Renal cortical epithelial cell (primary cell): ENCODE data around the gene SLC35F1. TPM values are rescaled to one million over a fixed set of nuclear protein-coding genes. Genes with fewer than 3 reads are reported as not detected.

Experiments used
- DNase-seq: peaks from one replicate; pipeline ENCODE4 v3.0.0-alpha.2; 2011; ENCODE audit warnings: low read depth
- total RNA-seq: library from RNA; depleted of rRNA; stranded (reverse); fragments of >200 nt; gene quantifications from 2 replicates; pipeline ENCODE4 v1.2.3, GENCODE V29; 2014

SLC35F1 gene
- total RNA-seq, 1 donor from 2014 or later: 0.05 TPM

- no peak for DNase-seq
Measured at GRCh38 chr6:118197539-118197938, 290.5 kb downstream of the SLC35F1 start.

GRCh38 chr6:118198746-118199145 lies 291.7 kb downstream of the SLC35F1 start:
- peak; percentile 2 for DNase-seq

- DNase-seq: no peak
Measured at GRCh38 chr6:118200160-118200559, 293.1 kb downstream of the SLC35F1 start.

GRCh38 chr6:118202517-118202916 lies 295.5 kb downstream of the SLC35F1 start:
- no peak for DNase-seq

- DNase-seq: no peak
Measured at GRCh38 chr6:118203545-118203944, 296.5 kb downstream of the SLC35F1 start.

GRCh38 chr6:118206221-118206620 lies 299.2 kb downstream of the SLC35F1 start:
- DNase-seq: no peak

GRCh38 chr6:118207947-118208346 lies 300.9 kb downstream of the SLC35F1 start:
- DNase-seq: no peak

GRCh38 chr6:118212451-118213173 lies 305.5 kb downstream of the SLC35F1 start:
- DNase-seq: no peak

- DNase-seq: no peak
Measured at GRCh38 chr6:118215269-118215668, 308.2 kb downstream of the SLC35F1 start.

- DNase-seq: no peak
Measured at GRCh38 chr6:118216751-118217150, 309.7 kb downstream of the SLC35F1 start.

- no peak for DNase-seq
Measured at GRCh38 chr6:118218156-118218555, 311.1 kb downstream of the SLC35F1 start.

GRCh38 chr6:118220429-118221128 lies 313.5 kb downstream of the SLC35F1 start:
- no peak for DNase-seq

GRCh38 chr6:118223316-118223715 lies 316.3 kb downstream of the SLC35F1 start:
- no peak for DNase-seq

GRCh38 chr6:118228886-118229285 lies 321.8 kb downstream of the SLC35F1 start:
- no peak for DNase-seq

GRCh38 chr6:118240878-118241528 lies 333.9 kb downstream of the SLC35F1 start:
- DNase-seq: no peak

- DNase-seq: no peak
Measured at GRCh38 chr6:118246406-118246805, 339.3 kb downstream of the SLC35F1 start.

- no peak for DNase-seq
Measured at GRCh38 chr6:118248171-118248570, 341.1 kb downstream of the SLC35F1 start.

GRCh38 chr6:118249680-118250079 lies 342.6 kb downstream of the SLC35F1 start:
- no peak for DNase-seq

- DNase-seq: no peak
Measured at GRCh38 chr6:118252474-118252873, 345.4 kb downstream of the SLC35F1 start.

- no peak for DNase-seq
Measured at GRCh38 chr6:118253741-118254140, 346.7 kb downstream of the SLC35F1 start.

GRCh38 chr6:118260833-118261232 lies 353.8 kb downstream of the SLC35F1 start:
- peak; percentile 4 for DNase-seq

GRCh38 chr6:118263921-118264486 lies 356.9 kb downstream of the SLC35F1 start:
- DNase-seq: no peak

- DNase-seq: no peak
Measured at GRCh38 chr6:118269659-118270058, 362.6 kb downstream of the SLC35F1 start.
